Hematopoietic multipotent progenitor cell treated with erythropoietin and hydrocortisone succinate and interleukin-3 and kit ligand, for 6 days (in vitro differentiated cells): ENCODE data around the gene SYTL5.
A peak's percentile ranks its signal among the peaks of the same experiment; 100 is the strongest.

ENCODE experiments used
- DNase-seq: peaks from one replicate; pipeline ENCODE4 v3.0.0-alpha.2; 2015

Gene SYTL5

GRCh38 chrX:38036466-38036865 lies 30.1 kb downstream of the SYTL5 start:
- no peak for DNase-seq

GRCh38 chrX:38038501-38038900 lies 32.1 kb downstream of the SYTL5 start:
- DNase-seq: no peak

DNA sequence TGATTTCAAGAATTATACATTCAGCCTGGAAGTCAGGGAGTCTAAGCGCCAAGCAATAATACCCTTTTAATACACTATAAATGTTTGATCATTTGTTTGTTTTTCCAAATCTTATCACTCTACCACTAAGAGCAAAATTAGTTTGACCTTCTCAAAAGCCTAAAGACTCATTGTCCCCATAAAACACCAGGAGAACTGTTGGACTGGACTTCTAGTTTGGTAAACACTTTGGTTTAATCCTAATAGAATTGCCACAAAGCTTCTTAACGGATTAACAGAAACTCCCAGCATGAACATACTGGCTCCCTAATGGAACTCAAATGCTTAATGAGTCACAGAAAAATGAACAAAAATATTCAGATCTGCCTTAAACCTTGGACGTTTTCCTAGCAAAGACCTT lies 34.9 kb downstream of the SYTL5 start:
- DNase-seq: no peak

- DNase-seq: no peak
Measured at GRCh38 chrX:38044701-38045100, 38.3 kb downstream of the SYTL5 start.

GRCh38 chrX:38045538-38046096 lies 39.3 kb downstream of the SYTL5 start:
- DNase-seq: no peak

DNA sequence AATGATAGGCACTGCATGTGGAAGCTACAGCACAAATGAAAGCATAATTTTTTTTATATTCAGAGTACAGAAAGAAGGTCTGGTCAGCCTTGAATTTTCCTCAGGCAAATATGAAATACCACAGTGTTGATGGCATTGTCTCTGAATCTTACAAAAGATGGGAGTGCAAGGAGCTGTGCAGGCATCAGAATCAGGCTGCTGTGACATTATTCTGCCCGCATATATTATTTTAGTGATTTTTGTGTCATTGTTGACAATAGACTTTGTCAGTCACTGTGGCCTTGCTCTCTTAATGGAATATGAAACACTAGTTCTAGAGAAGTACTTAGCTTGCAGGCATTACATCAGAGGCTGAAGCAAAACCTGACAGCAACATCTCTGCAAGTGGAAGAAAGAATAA lies 42.5 kb downstream of the SYTL5 start:
- no peak for DNase-seq

- no peak for DNase-seq
Measured at GRCh38 chrX:38050806-38051205, 44.5 kb downstream of the SYTL5 start.

DNA sequence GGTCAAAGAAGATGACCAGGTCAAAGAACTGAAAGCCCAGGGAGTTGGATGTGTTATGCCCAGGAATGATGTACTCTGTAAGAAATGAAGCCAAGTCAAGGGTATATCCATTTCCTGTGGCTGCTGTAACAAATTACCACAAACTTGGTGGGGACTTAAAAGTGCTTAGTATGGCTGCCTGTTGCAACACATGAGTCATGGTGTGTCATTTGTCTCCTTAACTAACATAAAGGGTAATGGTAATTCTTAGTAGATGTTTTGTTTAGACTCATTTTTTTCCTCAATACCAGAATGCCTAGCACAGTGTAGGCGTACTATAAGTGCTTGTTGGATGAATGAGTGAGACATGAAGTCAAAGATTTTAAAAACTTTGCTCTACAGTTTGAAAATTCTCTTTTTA lies 45.7 kb downstream of the SYTL5 start:
- no peak for DNase-seq

DNA sequence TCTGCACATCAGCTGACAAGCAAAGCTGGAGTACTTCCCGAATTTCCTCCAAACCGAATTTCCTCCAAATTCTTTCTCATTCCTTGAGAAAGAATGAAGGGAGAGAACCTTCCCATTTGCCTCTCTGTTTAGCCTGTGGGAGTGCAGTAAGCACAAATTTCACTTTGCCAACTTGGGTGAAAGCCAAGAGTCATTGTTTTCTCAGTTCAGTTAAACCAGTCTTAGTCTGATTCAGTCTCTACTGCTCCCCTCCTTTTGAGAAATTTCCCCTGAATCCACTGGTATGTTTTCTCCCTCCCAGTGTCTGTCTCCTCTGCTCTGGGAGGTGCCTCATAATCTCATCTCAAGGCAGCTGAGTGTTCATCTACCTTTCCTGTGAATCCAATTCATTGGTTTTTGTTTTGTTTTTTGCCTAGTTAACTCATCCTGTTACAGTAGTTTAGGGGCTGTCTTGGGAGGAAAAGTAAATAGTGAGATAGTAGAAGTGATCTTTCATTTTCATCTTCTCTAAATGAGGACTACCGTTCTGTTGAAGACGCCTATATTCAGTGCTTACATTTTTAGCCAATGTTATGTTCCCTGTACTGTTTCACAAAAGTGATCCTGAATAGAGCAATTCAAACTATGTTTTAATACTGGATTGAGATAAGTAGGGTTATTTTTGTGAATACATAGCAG lies 49.0 kb downstream of the SYTL5 start:
- no peak for DNase-seq

DNA sequence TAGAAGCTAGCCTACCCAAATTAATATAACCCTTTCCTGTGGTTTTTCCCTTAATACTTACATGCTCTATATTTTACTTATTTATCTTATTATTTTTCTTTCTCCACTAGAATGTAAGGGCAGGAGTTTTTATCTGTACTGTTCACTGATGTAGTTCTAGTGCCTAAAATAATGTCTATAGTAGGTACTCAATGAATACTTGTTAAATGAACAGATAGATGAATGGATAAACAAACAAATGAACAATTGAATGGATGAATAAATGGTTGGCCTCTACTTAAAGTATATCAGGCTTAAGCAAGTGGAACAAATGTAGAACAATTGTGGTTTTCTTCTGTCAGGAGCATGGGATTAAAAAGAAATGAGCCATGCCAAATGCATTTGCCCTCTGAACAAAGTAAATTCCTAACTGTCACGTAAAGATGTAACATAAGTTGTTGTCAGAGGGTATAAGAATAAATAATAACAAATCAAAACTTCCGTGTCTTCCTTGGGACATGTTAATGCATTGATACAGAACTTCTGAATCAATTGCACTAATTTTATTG lies 54.1 kb downstream of the SYTL5 start:
- DNase-seq: no peak

- no peak for DNase-seq
Measured at GRCh38 chrX:38061335-38061734, 55.0 kb downstream of the SYTL5 start.

DNA sequence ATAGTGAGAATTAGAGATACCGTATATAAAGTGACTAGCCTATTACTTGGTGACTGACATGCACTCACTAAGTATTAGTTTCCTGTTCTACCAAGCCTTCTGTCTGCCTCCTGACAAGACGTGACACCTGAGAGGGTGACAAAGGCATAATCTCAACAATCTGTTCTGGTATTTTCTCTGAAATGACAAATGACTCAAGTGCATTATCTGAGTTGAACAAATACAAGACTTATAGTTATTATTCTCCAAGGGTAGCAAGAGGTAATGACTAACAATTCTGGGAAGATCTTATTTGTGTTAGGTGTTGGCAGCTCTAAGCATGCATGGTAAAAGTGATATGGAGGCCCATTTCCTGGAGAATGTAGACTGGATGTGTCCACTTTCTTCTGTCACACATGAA lies 60.6 kb downstream of the SYTL5 start:
- no peak for DNase-seq

DNA sequence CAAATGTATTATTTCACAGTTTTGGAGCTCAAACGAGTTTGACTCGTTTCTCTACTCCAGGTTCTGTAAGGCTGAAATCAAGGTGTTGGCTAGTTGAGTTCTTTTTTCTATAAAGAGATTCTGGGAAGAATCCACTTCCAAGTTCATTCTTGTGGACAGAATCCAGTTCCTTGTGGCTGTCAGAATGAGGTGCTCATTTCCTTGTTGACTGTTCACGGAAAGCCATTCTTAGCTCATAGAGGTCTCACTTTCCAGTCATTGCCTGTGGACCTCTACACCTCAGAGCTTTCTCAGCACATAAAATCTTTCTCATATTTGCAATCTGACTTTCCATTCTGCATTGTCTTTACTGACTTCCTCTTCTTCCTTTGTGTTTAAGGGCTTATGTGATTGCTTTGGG lies 62.9 kb downstream of the SYTL5 start:
- DNase-seq: no peak

GRCh38 chrX:38069991-38070390 lies 63.6 kb downstream of the SYTL5 start:
- no peak for DNase-seq

DNA sequence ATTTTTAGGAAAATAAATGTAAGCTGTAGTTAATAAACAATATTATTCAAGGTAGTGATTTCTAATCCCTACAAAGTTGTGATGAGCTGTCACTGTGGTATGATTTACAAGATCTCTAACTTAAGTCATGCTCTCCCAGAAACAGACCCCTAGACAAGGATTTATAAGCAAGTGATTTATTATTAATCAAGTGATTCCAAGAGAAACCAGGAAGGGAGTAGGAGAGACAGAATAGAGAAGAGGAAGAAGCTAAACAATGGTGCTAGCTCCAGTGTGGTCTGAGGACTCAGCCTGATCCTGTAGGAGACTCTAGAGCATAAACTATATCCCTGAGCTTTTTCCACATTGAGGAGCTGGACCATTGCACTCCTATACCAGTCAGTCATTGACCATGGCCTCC lies 73.1 kb downstream of the SYTL5 start:
- no peak for DNase-seq

DNA sequence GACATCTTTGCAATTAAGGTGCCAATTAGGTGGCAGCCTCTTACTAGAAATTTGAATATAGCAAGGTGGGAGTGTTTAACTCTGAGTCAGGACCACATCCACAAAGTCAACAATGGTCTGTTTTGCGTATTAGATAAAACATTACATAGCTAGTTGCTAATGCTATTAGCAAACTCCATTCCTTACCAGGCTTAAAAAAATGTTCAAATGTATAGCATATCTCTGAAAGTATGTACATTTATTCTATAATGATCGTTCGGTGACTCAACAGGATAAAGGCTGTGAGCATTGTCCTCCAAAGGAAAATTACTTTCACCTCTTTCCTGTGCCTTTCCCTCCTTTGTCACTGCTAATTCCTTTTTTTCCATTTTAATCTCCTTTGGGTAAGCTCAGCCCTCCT lies 74.5 kb downstream of the SYTL5 start:
- no peak for DNase-seq

- no peak for DNase-seq
Measured at GRCh38 chrX:38081909-38082308, 75.6 kb downstream of the SYTL5 start.

DNA sequence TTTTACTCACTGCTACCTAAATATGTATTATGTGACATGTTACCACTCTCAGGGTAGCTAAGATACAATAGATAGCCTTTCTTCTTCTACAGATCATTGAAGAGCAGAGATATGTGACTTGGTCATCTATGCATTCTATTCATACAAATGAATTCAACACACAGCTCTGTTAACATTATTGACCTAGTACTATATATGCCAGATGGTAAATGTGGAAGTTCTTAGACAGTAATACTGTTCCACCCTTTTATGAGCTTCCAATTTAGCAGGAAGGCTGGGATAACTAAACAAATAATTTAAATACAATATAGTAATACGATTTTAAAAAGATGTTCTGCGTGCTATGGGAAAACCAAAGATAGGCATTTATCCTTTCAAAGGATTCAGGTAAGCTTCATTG lies 76.0 kb downstream of the SYTL5 start:
- DNase-seq: no peak

DNA sequence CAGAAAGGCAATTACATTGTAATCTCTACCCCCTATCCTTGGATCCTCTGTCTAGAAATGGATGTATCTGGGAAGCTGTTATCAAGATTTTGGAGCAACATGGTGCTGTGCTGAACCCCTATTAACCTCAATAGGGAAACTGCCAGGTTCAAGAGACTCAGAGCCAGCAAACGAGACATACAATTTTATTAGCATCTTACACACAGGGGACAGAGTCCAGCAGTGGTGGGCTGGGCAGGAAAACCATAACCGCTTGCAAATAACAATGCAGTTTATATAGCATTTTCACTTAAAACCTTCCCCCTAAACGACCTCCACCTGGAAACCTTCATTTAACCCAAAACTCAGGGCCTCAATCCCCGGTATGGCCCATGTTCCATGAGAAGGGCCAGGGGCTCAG lies 79.5 kb downstream of the SYTL5 start:
- no peak for DNase-seq

DNA sequence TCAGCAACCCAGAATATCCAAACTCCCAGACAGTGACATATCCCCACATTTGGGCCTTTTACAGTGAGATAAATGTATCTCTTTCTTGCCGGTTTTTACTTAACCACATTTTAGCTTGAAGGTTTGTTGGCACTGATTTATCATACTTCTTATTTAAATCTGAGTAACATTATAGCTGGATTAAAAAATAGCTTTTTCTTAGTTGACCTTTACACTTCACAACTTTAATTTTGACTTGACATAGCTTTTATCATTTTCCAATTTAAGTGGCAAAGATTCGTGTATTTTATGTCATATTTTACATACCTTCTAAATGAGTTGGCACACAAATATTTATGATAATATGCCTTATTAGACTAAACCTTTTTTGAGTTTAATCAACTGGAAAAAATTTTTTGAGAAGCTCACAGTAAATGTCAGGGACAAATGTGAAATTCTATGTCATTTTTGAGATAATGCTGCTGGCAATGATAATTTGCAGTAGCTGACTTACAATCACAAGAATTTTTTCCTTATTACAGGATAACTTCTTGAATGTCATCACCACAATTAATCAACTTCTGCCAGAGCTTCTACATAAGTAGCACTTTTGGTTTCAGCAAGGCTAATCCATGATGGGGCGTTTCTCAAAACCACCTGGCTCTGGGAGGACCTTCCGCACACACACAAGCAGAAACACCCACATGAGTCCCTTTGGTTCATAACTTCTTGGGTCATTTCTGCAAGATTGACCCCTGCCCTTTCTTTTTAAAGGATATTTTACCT lies 80.3 kb downstream of the SYTL5 start:
- no peak for DNase-seq

GRCh38 chrX:38087594-38087993 lies 81.2 kb downstream of the SYTL5 start:
- no peak for DNase-seq

DNA sequence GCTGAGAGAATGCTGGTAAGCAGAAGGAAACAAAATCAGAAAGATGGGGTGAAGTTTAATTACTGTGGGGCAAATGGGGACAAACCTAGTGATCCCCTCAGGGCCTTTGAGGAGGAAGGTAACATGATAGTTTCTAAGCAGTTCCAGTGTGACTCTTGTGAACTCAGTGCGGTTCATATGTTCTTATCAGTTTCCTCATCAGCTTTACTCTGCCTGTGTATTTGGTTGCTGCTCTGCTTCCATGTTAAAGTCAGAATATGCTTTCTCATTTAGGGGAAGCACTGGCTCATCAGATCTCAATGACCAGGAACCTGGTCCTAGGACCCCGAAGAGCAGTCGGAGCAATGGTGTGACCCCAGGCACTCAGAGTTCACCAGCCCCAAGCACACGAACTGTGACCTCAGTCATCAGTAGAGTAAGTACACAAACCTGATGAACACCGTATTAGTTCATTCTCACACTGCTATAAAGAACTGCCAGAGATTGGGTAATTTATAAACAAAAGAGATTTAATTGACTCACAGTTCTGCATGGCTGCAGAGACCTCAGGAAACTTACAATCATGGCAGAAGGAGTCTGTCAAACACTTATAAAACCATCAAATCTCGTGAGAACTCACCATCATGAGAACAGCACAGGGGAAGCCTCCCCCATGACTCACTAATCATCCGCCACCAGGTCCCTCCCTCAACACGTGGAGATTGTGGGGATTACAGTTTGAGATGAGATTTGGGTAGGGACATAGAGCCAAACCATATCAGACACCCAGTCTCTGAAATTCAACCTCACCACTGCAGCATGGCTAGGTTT lies 83.0 kb downstream of the SYTL5 start:
- DNase-seq: peak; percentile 4

GRCh38 chrX:38095971-38096529 lies 89.7 kb downstream of the SYTL5 start:
- DNase-seq: no peak
